ENCODE measurements around the gene GLYATL1.

DNA sequence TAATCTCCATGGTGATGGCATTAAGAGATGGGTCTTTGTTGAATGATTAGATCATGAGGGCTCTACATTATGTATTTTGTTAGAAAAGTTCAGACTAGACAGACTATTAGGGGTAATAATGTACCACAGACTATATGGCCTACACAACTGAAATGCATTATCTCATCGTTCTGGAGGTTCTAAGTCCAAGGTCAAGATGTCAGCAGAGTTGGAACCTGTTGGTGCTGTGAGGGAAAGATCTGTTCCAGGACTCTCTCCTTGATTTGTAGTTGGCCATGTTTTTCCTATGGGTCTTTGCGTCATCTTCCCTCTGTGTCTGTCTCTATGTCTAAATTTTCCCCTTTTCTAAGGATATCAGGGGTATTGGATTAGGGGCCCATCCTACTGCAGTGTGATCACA, 8.4 kb upstream of the GLYATL1 start:
- no peak for TF ChIP-seq CHD2 (IDR thresholded peaks at IDR 0.05; ENCODE audit: low read length, partially characterized antibody)
- TF ChIP-seq MAFK (IDR thresholded peaks at IDR 0.05; ENCODE audit: partially characterized antibody), result no peak
- TF ChIP-seq, protein P1, sequence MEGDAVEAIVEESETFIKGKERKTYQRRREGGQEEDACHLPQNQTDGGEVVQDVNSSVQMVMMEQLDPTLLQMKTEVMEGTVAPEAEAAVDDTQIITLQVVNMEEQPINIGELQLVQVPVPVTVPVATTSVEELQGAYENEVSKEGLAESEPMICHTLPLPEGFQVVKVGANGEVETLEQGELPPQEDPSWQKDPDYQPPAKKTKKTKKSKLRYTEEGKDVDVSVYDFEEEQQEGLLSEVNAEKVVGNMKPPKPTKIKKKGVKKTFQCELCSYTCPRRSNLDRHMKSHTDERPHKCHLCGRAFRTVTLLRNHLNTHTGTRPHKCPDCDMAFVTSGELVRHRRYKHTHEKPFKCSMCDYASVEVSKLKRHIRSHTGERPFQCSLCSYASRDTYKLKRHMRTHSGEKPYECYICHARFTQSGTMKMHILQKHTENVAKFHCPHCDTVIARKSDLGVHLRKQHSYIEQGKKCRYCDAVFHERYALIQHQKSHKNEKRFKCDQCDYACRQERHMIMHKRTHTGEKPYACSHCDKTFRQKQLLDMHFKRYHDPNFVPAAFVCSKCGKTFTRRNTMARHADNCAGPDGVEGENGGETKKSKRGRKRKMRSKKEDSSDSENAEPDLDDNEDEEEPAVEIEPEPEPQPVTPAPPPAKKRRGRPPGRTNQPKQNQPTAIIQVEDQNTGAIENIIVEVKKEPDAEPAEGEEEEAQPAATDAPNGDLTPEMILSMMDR (IDR thresholded peaks at IDR 0.05), result no peak
- no peak for TF ChIP-seq POLR2A (IDR thresholded peaks at IDR 0.05; ENCODE audit: low read length)

Data from A549 (cell line).